GM12872 (cell line): Measurements from ENCODE around the gene TRIP13.

Experiments
- CTCF ChIP-seq: IDR thresholded peaks from 3 replicates; pipeline ENCODE4 v1.5.1; 2011; ENCODE audit warnings: low read depth, mild to moderate bottlenecking, low read length, moderate library complexity; ENCODE audit not compliant: insufficient read depth

The TRIP13 gene

GRCh38 chr5:881551-881935, 11.1 kb upstream of the TRIP13 start:
- no peak for TF ChIP-seq CTCF

GRCh38 chr5:882253-883183, 10.2 kb upstream of the TRIP13 start:
- TF ChIP-seq CTCF, result no peak

- TF ChIP-seq CTCF, result 0 out of 3 replicates have a peak, but pooled peaks have one; percentile 3
Measured at GRCh38 chr5:883475-884181, 9.1 kb upstream of the TRIP13 start.

GRCh38 chr5:884345-885126, 8.1 kb upstream of the TRIP13 start:
- TF ChIP-seq CTCF, result no peak

GRCh38 chr5:885127-885442, 7.6 kb upstream of the TRIP13 start:
- no peak for TF ChIP-seq CTCF

GRCh38 chr5:885529-885928, 7.2 kb upstream of the TRIP13 start:
- TF ChIP-seq CTCF, result no peak

- no peak for TF ChIP-seq CTCF
Measured at GRCh38 chr5:886036-886435, 6.6 kb upstream of the TRIP13 start.
